KMS-11 (cell line): ENCODE data around the gene DTX3L.

Experiments
- H2AFZ ChIP-seq: fragments of 200-600 bp; sonication (generic); 2 replicates; pipeline ENCODE4 v1.6.1; 2016; ENCODE audit warnings: antibody characterized with exemption, mixed run types, low read depth
- H3K27ac ChIP-seq: fragments of 200-600 bp; sonication (generic); 2 replicates; pipeline ENCODE4 v1.6.1; 2016; ENCODE audit warnings: mild to moderate bottlenecking, mixed run types
- H3K27me3 ChIP-seq: fragments of 200-600 bp; sonication (generic); 2 replicates; pipeline ENCODE4 v1.6.1; 2017; ENCODE audit warnings: mild to moderate bottlenecking, low read depth, mixed run types, moderate library complexity; ENCODE audit not compliant: insufficient read depth
- H3K36me3 ChIP-seq: fragments of 200-600 bp; sonication (generic); 2 replicates; pipeline ENCODE4 v1.6.1; 2017; ENCODE audit warnings: mild to moderate bottlenecking, mixed run types; ENCODE audit not compliant: insufficient read depth
- H3K4me1 ChIP-seq: fragments of 200-600 bp; sonication (generic); 2 replicates; pipeline ENCODE4 v1.6.1; 2016; ENCODE audit warnings: mild to moderate bottlenecking, low read depth, mixed run types; ENCODE audit not compliant: poor library complexity, severe bottlenecking
- H3K4me2 ChIP-seq: fragments of 200-600 bp; sonication (generic); 2 replicates; pipeline ENCODE4 v1.7.0; 2016; ENCODE audit warnings: mild to moderate bottlenecking, mixed run types
- H3K4me3 ChIP-seq: fragments of 200-600 bp; sonication (generic); IDR thresholded peaks from 2 replicates; pipeline ENCODE4 v1.6.1; 2017; ENCODE audit warnings: low read depth, low read length, mixed read lengths; ENCODE audit not compliant: insufficient read depth
- H3K79me2 ChIP-seq: fragments of 200-600 bp; sonication (generic); 2 replicates; pipeline ENCODE4 v1.6.1; 2016; ENCODE audit warnings: low read depth, mixed run types; ENCODE audit not compliant: insufficient read depth
- H3K9ac ChIP-seq: fragments of 200-600 bp; sonication (generic); 2 replicates; pipeline ENCODE4 v1.6.1; 2016; ENCODE audit warnings: mild to moderate bottlenecking, mixed run types
- H4K20me1 ChIP-seq: fragments of 200-600 bp; sonication (generic); 2 replicates; pipeline ENCODE4 v1.6.1; 2016; ENCODE audit warnings: mild to moderate bottlenecking, mixed run types; ENCODE audit not compliant: insufficient read depth
- CTCF ChIP-seq: fragments of 200-600 bp; sonication (generic); conservative IDR thresholded peaks from 2 replicates; pipeline ENCODE4 v1.6.1; 2017; ENCODE audit warnings: low read depth, mild to moderate bottlenecking, antibody characterized with exemption, low read length, moderate library complexity, mixed read lengths

DTX3L gene

GRCh38 chr3:122602011-122602710, 38.0 kb downstream of the DTX3L start:
- Histone ChIP-seq H3K79me2 (no peaks in the 10 kb centered on the region), H3K4me2 (no peak overlapping the region), H3K9ac (no peak overlapping the region)

GRCh38 chr3:122603056-122603455, 38.9 kb downstream of the DTX3L start:
- no peak overlapping the region for H3K4me3 ChIP-seq
- H2AFZ ChIP-seq = no peak overlapping the region
- no peak overlapping the region for H3K27ac ChIP-seq
- no peak for TF ChIP-seq CTCF
- no peak overlapping the region for H3K4me2 ChIP-seq
- H3K9ac ChIP-seq = no peak overlapping the region
- no peaks in the 10 kb centered on the region for H3K4me1 ChIP-seq
- H3K27me3 ChIP-seq = no peaks in the 10 kb centered on the region
- no peaks in the 10 kb centered on the region for H4K20me1 ChIP-seq
- H3K36me3 ChIP-seq = no peaks in the 10 kb centered on the region
- H3K79me2 ChIP-seq = no peaks in the 10 kb centered on the region

More at GRCh38 chr3:122602011-122602710, 38.0 kb downstream of the DTX3L start:
- Histone ChIP-seq H3K27ac (no peak overlapping the region), H3K4me1 (no peaks in the 10 kb centered on the region), H3K36me3 (no peaks in the 10 kb centered on the region), H3K27me3 (no peaks in the 10 kb centered on the region), H3K4me3 (no peak overlapping the region), H2AFZ (no peak overlapping the region), H4K20me1 (no peaks in the 10 kb centered on the region)
- TF ChIP-seq CTCF = no peak

- Histone ChIP-seq H4K20me1 (no peaks in the 10 kb centered on the region), H3K4me1 (peaks cover 11% of the 10 kb centered on the region), H3K27me3 (no peaks in the 10 kb centered on the region), H3K4me3 (no peak overlapping the region), H3K79me2 (no peaks in the 10 kb centered on the region), H3K27ac (no peak overlapping the region), H2AFZ (no peak overlapping the region), H3K4me2 (no peak overlapping the region), H3K36me3 (no peaks in the 10 kb centered on the region), H3K9ac (no peak overlapping the region)
- TF ChIP-seq CTCF = no peak
Observed at GRCh38 chr3:122606330-122606729, 42.2 kb downstream of the DTX3L start.

GRCh38 chr3:122608916-122609315, 44.8 kb downstream of the DTX3L start:
- Histone ChIP-seq H3K4me2 (no peak overlapping the region), H3K79me2 (no peaks in the 10 kb centered on the region), H3K9ac (no peak overlapping the region), H3K36me3 (no peaks in the 10 kb centered on the region), H3K4me3 (no peak overlapping the region), H2AFZ (no peak overlapping the region), H3K27me3 (no peaks in the 10 kb centered on the region), H4K20me1 (no peaks in the 10 kb centered on the region), H3K27ac (no peak overlapping the region), H3K4me1 (peaks cover 11% of the 10 kb centered on the region)
- TF ChIP-seq CTCF = no peak
